H1 (cell line): ENCODE results near the gene SHROOM3. TPM values are rescaled to one million over a fixed set of nuclear protein-coding genes. Genes with fewer than 3 reads are reported as not detected.

Experiments used
- CTCF ChIA-PET: fragments of 300-600 bp; sonication (Branson Sonifier 250); formaldehyde crosslinking; loops from one replicate; lab custom pipeline; 2021; ENCODE audit not compliant: partially characterized antibody; lab: Charles Lee
- POLR2A ChIA-PET: fragments of 300-600 bp; sonication (Branson Sonifier 250); formaldehyde crosslinking; loops from one replicate; lab custom pipeline; 2021; ENCODE audit warnings: inconsistent platforms; ENCODE audit not compliant: partially characterized antibody; lab: Charles Lee
- DNase-seq, 2 experiments: peaks; one replicate each; pipeline versions ENCODE4 v3.0.0 to v3.0.0-alpha.2; 2010 to 2022; ENCODE audit warnings: low spot score in 2 of 2, low read depth in 1 of 2, mixed read lengths in 1 of 2
- FAIRE-seq: peaks from 2 replicates; lab custom pipeline; 2011; peaks lifted over from hg19 to GRCh38; lab: Jason Lieb, UNC
- H2AFZ ChIP-seq: 2 replicates; pipeline ENCODE4 v1.8.1; 2012; ENCODE audit warnings: low read length, inconsistent platforms
- H2AK5ac ChIP-seq: 2 replicates; pipeline ENCODE4 v1.6.1; 2013; ENCODE audit warnings: low read depth, low read length
- H2BK120ac ChIP-seq: replicated peaks from 2 replicates; pipeline ENCODE3; 2013; ENCODE audit warnings: low read depth, low read length, inconsistent platforms
- H2BK12ac ChIP-seq: 2 replicates; pipeline ENCODE4 v1.6.1; 2013; ENCODE audit warnings: low read depth, low read length
- H2BK15ac ChIP-seq: 2 replicates; pipeline ENCODE4 v1.6.1; 2013; ENCODE audit warnings: low read length
- H2BK20ac ChIP-seq: 2 replicates; pipeline ENCODE4 v1.6.1; 2013; ENCODE audit warnings: low read length
- H2BK5ac ChIP-seq: 2 replicates; pipeline ENCODE4 v1.6.1; 2013; ENCODE audit warnings: low read depth, low read length
- H3K14ac ChIP-seq: 2 replicates; pipeline ENCODE4 v1.6.1; 2013; ENCODE audit warnings: inconsistent platforms; ENCODE audit not compliant: insufficient read length
- H3K18ac ChIP-seq: 2 replicates; pipeline ENCODE4 v1.6.1; 2013; ENCODE audit warnings: low read length; ENCODE audit errors: extremely low read depth
- H3K23ac ChIP-seq: 2 replicates; pipeline ENCODE4 v1.6.1; 2013; ENCODE audit warnings: inconsistent platforms; ENCODE audit not compliant: insufficient read length
- H3K23me2 ChIP-seq: 2 replicates; pipeline ENCODE4 v1.6.1; 2013; ENCODE audit warnings: low read depth, low read length
- H3K27ac ChIP-seq: 2 replicates; pipeline ENCODE4 v1.6.1; 2011; ENCODE audit warnings: low read depth, low read length, inconsistent platforms
- H3K27me3 ChIP-seq, 4 experiments: replicated peaks in 1 of 4; 1 replicate in 1 of 4; 2 replicates in 3 of 4; pipeline versions ENCODE4 v1.6.1 to v1.8.1; 2011 to 2013; ENCODE audit warnings: low read length in 3 of 4, mild to moderate bottlenecking in 3 of 4, inconsistent platforms in 2 of 4, mixed read lengths in 2 of 4, moderate library complexity in 1 of 4; ENCODE audit not compliant: control insufficient read depth in 3 of 4, insufficient read depth in 3 of 4; ENCODE audit errors: extremely low read depth in 1 of 4
- H3K36me3 ChIP-seq, 4 experiments: 2 replicates each; pipeline versions ENCODE4 v1.6.1 to v1.8.1; 2011 to 2013; ENCODE audit warnings: mild to moderate bottlenecking in 4 of 4, low read length in 3 of 4, moderate library complexity in 2 of 4, control low read depth in 1 of 4, inconsistent platforms in 1 of 4; ENCODE audit not compliant: insufficient read depth in 4 of 4, control insufficient read depth in 2 of 4
- H3K4ac ChIP-seq: replicated peaks from 2 replicates; pipeline ENCODE3; 2013; ENCODE audit warnings: low read length, low read depth, mixed read lengths, inconsistent platforms; ENCODE audit not compliant: insufficient read length
- H3K4me1 ChIP-seq, 4 experiments: replicated peaks in 1 of 4; 1 replicate in 1 of 4; 2 replicates in 3 of 4; pipeline versions ENCODE4 v1.6.1 to v1.8.1; 2011 to 2013; ENCODE audit warnings: low read length in 3 of 4, inconsistent platforms in 2 of 4, mixed read lengths in 1 of 4; ENCODE audit not compliant: insufficient read depth in 4 of 4, control insufficient read depth in 3 of 4
- H3K4me2 ChIP-seq, 2 experiments: 2 replicates each; pipeline versions ENCODE4 v1.6.1 to v1.8.1; 2011 to 2013; ENCODE audit warnings: low read depth in 2 of 2, low read length in 2 of 2, control low read depth in 1 of 2, inconsistent platforms in 1 of 2, mild to moderate bottlenecking in 1 of 2; ENCODE audit not compliant: insufficient read depth in 1 of 2
- H3K4me3 ChIP-seq, 4 experiments: fragments of 200-600, 300-600 bp in 1 of 4; sonication (generic), shearing (Covaris generic), sonication (Bioruptor Twin) in 1 of 4; 2 replicates each; pipeline versions ENCODE4 v1.5.1 to v1.8.1; 2011 to 2016; ENCODE audit warnings: low read length in 4 of 4, low read depth in 3 of 4, control low read depth in 2 of 4, inconsistent platforms in 2 of 4, mild to moderate bottlenecking in 2 of 4, mixed read lengths in 1 of 4, moderate library complexity in 1 of 4; ENCODE audit not compliant: insufficient read depth in 2 of 4; ENCODE audit errors: extremely low read depth in 1 of 4
- H3K56ac ChIP-seq: replicated peaks from 2 replicates; pipeline ENCODE3; 2013; ENCODE audit warnings: low read depth, mild to moderate bottlenecking, mixed read lengths, low read length, inconsistent platforms; ENCODE audit not compliant: insufficient read length
- H3K79me1 ChIP-seq: 2 replicates; pipeline ENCODE4 v1.6.1; 2013; ENCODE audit warnings: low read depth, low read length, control low read depth
- H3K79me2 ChIP-seq, 2 experiments: 2 replicates each; pipeline versions ENCODE4 v1.6.1 to v1.8.1; 2012 to 2013; ENCODE audit warnings: low read length in 2 of 2, mild to moderate bottlenecking in 2 of 2, inconsistent platforms in 1 of 2; ENCODE audit not compliant: insufficient read depth in 2 of 2, control insufficient read depth in 1 of 2
- H3K9ac ChIP-seq, 4 experiments: replicated peaks in 1 of 4; 1 replicate in 1 of 4; 2 replicates in 3 of 4; pipeline versions ENCODE4 v1.6.1 to v1.8.1; 2011 to 2013; ENCODE audit warnings: low read depth in 3 of 4, low read length in 3 of 4, control low read depth in 2 of 4, mild to moderate bottlenecking in 2 of 4, moderate library complexity in 2 of 4, inconsistent platforms in 1 of 4; ENCODE audit errors: extremely low read depth in 1 of 4
- H3K9me3 ChIP-seq, 2 experiments: 2 replicates each; pipeline versions ENCODE4 v1.6.1 to v1.8.1; 2012 to 2013; ENCODE audit warnings: mild to moderate bottlenecking in 2 of 2, moderate library complexity in 2 of 2, control low read depth in 1 of 2, inconsistent platforms in 1 of 2, low read depth in 1 of 2, low read length in 1 of 2, mixed read lengths in 1 of 2; ENCODE audit not compliant: insufficient read depth in 2 of 2
- H4K20me1 ChIP-seq, 2 experiments: replicated peaks in 1 of 2; 2 replicates each; pipeline versions ENCODE3 to v1.8.1; 2011 to 2013; ENCODE audit warnings: inconsistent platforms in 2 of 2, low read length in 2 of 2, mild to moderate bottlenecking in 1 of 2; ENCODE audit not compliant: insufficient read depth in 2 of 2, control insufficient read depth in 1 of 2
- H4K5ac ChIP-seq: 2 replicates; pipeline ENCODE4 v1.6.1; 2013; ENCODE audit warnings: low read length, low read depth, mixed read lengths, inconsistent platforms; ENCODE audit not compliant: insufficient read length
- H4K8ac ChIP-seq: 2 replicates; pipeline ENCODE4 v1.8.0; 2013; ENCODE audit warnings: mild to moderate bottlenecking, moderate library complexity, low read length, inconsistent platforms; ENCODE audit not compliant: insufficient read depth; ENCODE audit errors: extremely low read depth
- H4K91ac ChIP-seq: replicated peaks from 2 replicates; pipeline ENCODE3; 2013; ENCODE audit warnings: low read length, mixed read lengths, inconsistent platforms; ENCODE audit not compliant: insufficient read length
- ASH2L ChIP-seq: fragments of 200-600, 300-600 bp; sonication (generic); IDR thresholded peaks from one replicate; pipeline ENCODE4 v1.7.1; 2017; ENCODE audit warnings: low read length
- CBX5 ChIP-seq: fragments of 300-800, 300-1000 bp; sonication (generic); IDR thresholded peaks from 2 replicates; pipeline ENCODE4 v1.7.1; 2016; ENCODE audit warnings: antibody characterized with exemption, low read length, low read depth
- CEBPB ChIP-seq: IDR thresholded peaks from 2 replicates; pipeline ENCODE4 v1.6.1; 2012; ENCODE audit warnings: low read depth, low read length
- CHD2 ChIP-seq: IDR thresholded peaks from 2 replicates; pipeline ENCODE4 v1.6.1; 2012; ENCODE audit warnings: low read length, improper control_type of control experiment
- CREB1 ChIP-seq: IDR thresholded peaks from 2 replicates; pipeline ENCODE4 v1.6.1; 2012; ENCODE audit warnings: inconsistent platforms
- EGR1 ChIP-seq: IDR thresholded peaks from 2 replicates; pipeline ENCODE4 v1.6.1; 2011; ENCODE audit warnings: low read depth, low read length, borderline replicate concordance
- GTF2F1 ChIP-seq: IDR thresholded peaks from 2 replicates; pipeline ENCODE4 v1.6.1; 2012; ENCODE audit warnings: low read depth, low read length, improper control_type of control experiment, borderline replicate concordance
- KDM1A ChIP-seq: fragments of 200-600, 300-600 bp; sonication (generic); IDR thresholded peaks from 2 replicates; pipeline ENCODE4 v1.7.1; 2016; ENCODE audit warnings: mild to moderate bottlenecking, low read length, borderline replicate concordance
- MAFK ChIP-seq: IDR thresholded peaks from 2 replicates; pipeline ENCODE4 v1.6.1; 2012; ENCODE audit warnings: low read depth, mild to moderate bottlenecking, improper control_type of control experiment, low read length
- NRF1 ChIP-seq: IDR thresholded peaks from 2 replicates; pipeline ENCODE4 v1.6.1; 2011; ENCODE audit warnings: mild to moderate bottlenecking, low read depth, low read length, improper control_type of control experiment
- POLR2A ChIP-seq, 2 experiments: IDR thresholded peaks; 1 replicate in 1 of 2; 2 replicates in 1 of 2; pipeline ENCODE4 v1.6.1; 2011; ENCODE audit warnings: low read depth in 2 of 2, low read length in 2 of 2, mild to moderate bottlenecking in 2 of 2; ENCODE audit errors: control extremely low read depth in 1 of 2
- SP2 ChIP-seq: IDR thresholded peaks from 2 replicates; pipeline ENCODE4 v1.6.1; 2012; ENCODE audit warnings: mild to moderate bottlenecking, low read length, inconsistent platforms
- SRF ChIP-seq: IDR thresholded peaks from 2 replicates; pipeline ENCODE4 v1.6.1; 2011; ENCODE audit warnings: mild to moderate bottlenecking, low read depth, low read length, moderate library complexity
- TAF1 ChIP-seq: IDR thresholded peaks from 2 replicates; pipeline ENCODE4 v1.6.1; 2011; ENCODE audit warnings: mild to moderate bottlenecking, low read depth, low read length
- TAF7 ChIP-seq: optimal IDR thresholded peaks from 2 replicates; pipeline ENCODE3; 2011; ENCODE audit warnings: low read depth, mild to moderate bottlenecking, inconsistent platforms, low read length, moderate library complexity, borderline replicate concordance
- TBP ChIP-seq: IDR thresholded peaks from 2 replicates; pipeline ENCODE4 v1.6.1; 2011; ENCODE audit warnings: low read depth, low read length, improper control_type of control experiment
- YY1 ChIP-seq: IDR thresholded peaks from 2 replicates; pipeline ENCODE4 v1.6.1; 2011; ENCODE audit warnings: low read depth, mild to moderate bottlenecking, low read length
- WGBS, 2 experiments: shearing (Covaris generic) in 1 of 2; methylation state at CpG; one replicate each; pipeline versions ENCODE4 v1.1.6 to v1.1.7; 2013 to 2015; ENCODE audit warnings: low lambda C conversion rate in 2 of 2, mixed read lengths in 2 of 2, inconsistent platforms in 1 of 2, low coverage in 1 of 2, missing lambda C conversion rate in 1 of 2; ENCODE audit not compliant: insufficient replicate concordance in 2 of 2, insufficient coverage in 1 of 2, insufficient read length in 1 of 2; ENCODE audit errors: extremely low coverage in 1 of 2, missing lambda C conversion rate in 1 of 2; 5-methylcytosine and 5-hydroxymethylcytosine counted together
- polyA plus RNA-seq, 7 experiments: library from polyadenylated mRNA; depleted of rRNA in 3 of 7; stranded (reverse) in 5 of 7; unstranded in 2 of 7; fragments of >200 nt in 5 of 7; fragments of 200-250 nt in 2 of 7; gene quantifications; 1 replicate in 5 of 7; 2 replicates in 1 of 7; 4 replicates in 1 of 7; pipeline versions ENCODE4 v1.2.1 to v1.2.3, GENCODE V29; 2011 to 2013; ENCODE audit warnings: missing spikeins in 2 of 7, mixed read lengths in 2 of 7
- total RNA-seq: library from RNA; stranded (reverse); fragmentation: NEBNext Ultra II Directional; extraction: Animal tissue kit (Norgen Biotek cat#: 25700); gene quantifications from 2 replicates; pipeline ENCODE4 v1.2.1, GENCODE V29; 2021

The SHROOM3 gene
- total and polyA plus RNA-seq, 2 of the 8 experiments (the other 6 are each of a cell fraction or from before 2014, with no cell fraction given): 15.8 to 34.0 TPM

GRCh38 chr4:76756416-76756815, 321.4 kb downstream of the SHROOM3 start:
- H3K27ac ChIP-seq: no peak overlapping the region
- TF ChIP-seq TAF1 (no peak), CHD2 (no peak), ASH2L (no peak), GTF2F1 (no peak), TBP (no peak), YY1 (no peak), TAF7 (no peak), MAFK (no peak), NRF1 (no peak), EGR1 (no peak), CREB1 (no peak), KDM1A (no peak), POLR2A (IDR thresholded peaks at IDR 0.05; ENCODE audit: control extremely low read depth in 1 of 2, low read depth in 2 of 2, low read length in 2 of 2) (no peak), SP2 (no peak), SRF (no peak), CEBPB (no peak), CBX5 (no peak)
- TF ChIP-seq, all 59 proteins: peak for 0
- Histone ChIP-seq H2BK120ac (no peak overlapping the region), H4K8ac (no peak overlapping the region), H4K5ac (no peak overlapping the region), H2BK20ac (no peak overlapping the region), H2BK5ac (no peak overlapping the region), H3K79me1 (no peaks in the 10 kb centered on the region; the same call in 1 of the 2 replicates), H4K91ac (no peak overlapping the region), H4K20me1 (no peaks in the 10 kb centered on the region), H3K4ac (no peak overlapping the region), H3K56ac (no peak overlapping the region), H3K14ac (no peak overlapping the region), H3K79me2 (no peaks in the 10 kb centered on the region), H3K23me2 (no peaks in the 10 kb centered on the region), H3K18ac (no peak overlapping the region), H2AFZ (no peak overlapping the region), H3K36me3 (peaks cover 11 to 62% (median 34%) of the 10 kb centered on the region in 4 experiments), H3K4me1 (no peaks in the 10 kb centered on the region), H3K23ac (no peak overlapping the region), H2AK5ac (no peak overlapping the region), H2BK12ac (no peak overlapping the region), H3K9ac (no peak overlapping the region), H3K4me2 (no peak overlapping the region), H3K9me3 (0 out of 4 replicates have a peak, but pooled peaks cover 0 to 3% of the 10 kb centered on the region in 2 experiments), H3K27me3 (no peaks in the 10 kb centered on the region), H3K4me3 (no peak overlapping the region), H2BK15ac (no peak overlapping the region)
- POLR2A ChIA-PET: no interaction called here
- CTCF ChIA-PET: interaction anchor here (0.6 to 4.1 kb wide), 14 partner anchors 9 to 450 kb away, joined by 3 to 37 read pairs (median 4); partner anchors contain the start of gene STBD1
- WGBS, 2 experiments: 90% methylated on average over 2 of the region's 2 CpGs; no CpG with 5 or more reads in 1 of the 2 experiments
- no peak for FAIRE-seq
- DNase-seq: no peak
